GM20431 (cell line): ENCODE results near the gene RPRD1A.
"Not testable (repeated sequence)": the region's sequence is repeated elsewhere in the genome, so short reads cannot be mapped to it uniquely, and the experiment has no call there.

ENCODE experiments used
- in situ Hi-C: fragments of 300-500 bp; cut with MseI, MboI; formaldehyde crosslinking; loops from one replicate; pipeline ENCODE4 v1.15.0; 2020; ENCODE audit warnings: low sequenced_read_pairs; ENCODE audit not compliant: unreplicated experiment

RPRD1A gene

GRCh38 chr18:35982409-35983114 lies 84.8 kb downstream of the RPRD1A start:
- in situ Hi-C loops = no loop called here

GRCh38 chr18:35979112-35979511 lies 88.2 kb downstream of the RPRD1A start:
- in situ Hi-C loops = no loop called here

GRCh38 chr18:35974181-35974580 lies 93.2 kb downstream of the RPRD1A start:
- in situ Hi-C loops = no loop called here

- in situ Hi-C loops = no loop called here
Observed at GRCh38 chr18:35973650-35974049, 93.7 kb downstream of the RPRD1A start.

- in situ Hi-C loops = no loop called here
Observed at GRCh38 chr18:35972197-35973000, 95.0 kb downstream of the RPRD1A start, which contains the start of gene RMP24. Gene RMP24 (plus strand): TSS chr18:35972679.

- in situ Hi-C loops = no loop called here
Observed at GRCh38 chr18:35971661-35972196, 95.6 kb downstream of the RPRD1A start.

- in situ Hi-C loops = no loop called here
Observed at GRCh38 chr18:35969676-35970075, 97.7 kb downstream of the RPRD1A start.

GRCh38 chr18:35968278-35968880 lies 99.0 kb downstream of the RPRD1A start:
- in situ Hi-C loops = no loop called here

GRCh38 chr18:35967866-35968265 lies 99.5 kb downstream of the RPRD1A start:
- in situ Hi-C loops = not testable (repeated sequence)

GRCh38 chr18:35964319-35964718 lies 103.0 kb downstream of the RPRD1A start:
- in situ Hi-C loops = no loop called here

GRCh38 chr18:35962320-35962719 lies 105.0 kb downstream of the RPRD1A start:
- in situ Hi-C loops = no loop called here

GRCh38 chr18:35956226-35956625 lies 111.1 kb downstream of the RPRD1A start:
- in situ Hi-C loops = no loop called here

GRCh38 chr18:35953688-35954087 lies 113.7 kb downstream of the RPRD1A start:
- in situ Hi-C loops = no loop called here

GRCh38 chr18:35950628-35950982 lies 116.8 kb downstream of the RPRD1A start:
- in situ Hi-C loops = no loop called here

GRCh38 chr18:35949903-35950627 lies 117.3 kb downstream of the RPRD1A start:
- in situ Hi-C loops = loop anchor here (25.0 kb wide), 1 partner anchor 538 kb away; no protein-coding TSS in a partner anchor

GRCh38 chr18:35949090-35949489 lies 118.3 kb downstream of the RPRD1A start:
- in situ Hi-C loops = loop anchor here (25.0 kb wide), 1 partner anchor 537 kb away; no protein-coding TSS in a partner anchor

GRCh38 chr18:35948080-35948479 lies 119.3 kb downstream of the RPRD1A start:
- in situ Hi-C loops = loop anchor here (25.0 kb wide), 1 partner anchor 536 kb away; no protein-coding TSS in a partner anchor

- in situ Hi-C loops = loop anchor here (25.0 kb wide), 1 partner anchor 530 kb away; no protein-coding TSS in a partner anchor
Observed at GRCh38 chr18:35942661-35943060, 124.7 kb downstream of the RPRD1A start.

- in situ Hi-C loops = loop anchor here (25.0 kb wide), 1 partner anchor 530 kb away; no protein-coding TSS in a partner anchor
Observed at GRCh38 chr18:35942133-35942532, 125.2 kb downstream of the RPRD1A start.

- in situ Hi-C loops = loop anchor here (25.0 kb wide), 1 partner anchor 529 kb away; no protein-coding TSS in a partner anchor
Observed at GRCh38 chr18:35941299-35941698, 126.1 kb downstream of the RPRD1A start.
